ENCODE data around the gene ABO.
"Not testable (repeated sequence)": the region's sequence is repeated elsewhere in the genome, so short reads cannot be mapped to it uniquely, and the experiment has no call there.

Gene ABO

DNA sequence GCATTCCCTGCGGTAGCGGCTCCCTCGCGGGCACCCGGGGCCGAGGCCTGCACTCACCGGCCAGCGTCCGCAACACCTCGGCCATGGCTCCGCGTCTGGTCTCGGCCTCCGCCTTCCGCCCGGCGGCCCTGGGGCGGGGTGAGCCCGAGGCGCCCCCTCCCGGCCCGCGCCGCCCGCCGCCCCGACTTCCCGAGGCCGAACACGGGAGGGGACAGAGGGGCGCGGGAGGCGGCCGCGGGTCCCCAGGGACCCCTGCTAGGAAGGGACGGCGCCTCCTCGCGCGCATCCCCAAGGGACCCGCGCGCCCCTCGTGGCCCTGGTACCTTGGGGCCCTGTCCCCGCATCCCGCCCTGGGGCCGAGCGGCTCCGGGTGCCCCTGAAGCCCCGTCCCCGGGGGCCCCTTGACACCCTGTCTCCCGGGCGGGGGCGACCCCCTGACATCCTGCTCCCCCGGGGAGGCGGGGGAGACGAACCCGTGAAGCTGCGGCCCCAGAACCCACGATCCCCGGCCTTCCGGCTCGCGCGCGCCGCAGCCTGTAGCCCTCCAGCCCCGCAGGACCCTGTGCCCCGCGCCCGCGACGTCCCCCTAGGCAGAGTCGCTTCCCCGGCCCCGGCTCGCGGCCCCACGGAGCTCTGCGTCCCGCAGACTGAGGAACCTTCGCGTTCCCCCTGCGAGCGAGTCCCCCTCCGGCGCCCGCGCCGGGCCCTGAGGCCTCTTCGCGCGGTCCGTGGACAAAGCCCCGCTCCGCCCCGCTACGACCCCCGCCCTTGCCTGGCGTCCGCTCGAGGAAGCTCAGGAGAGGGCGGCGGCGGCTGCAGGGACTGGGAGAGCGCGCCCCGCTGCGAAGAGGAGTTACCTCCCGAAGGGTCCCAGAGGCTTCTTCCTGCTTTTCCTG lies at the start of gene ABO:
Gene ABO (minus strand): TSS at position 97 of the 896 bp plus-strand sequence.
- H3K4me3 ChIP-seq (ENCODE audit: low read length): no peak within 1 kb of the TSS
- DNase-seq (ENCODE audit: low read depth): no peak
- TF ChIP-seq, protein P1, sequence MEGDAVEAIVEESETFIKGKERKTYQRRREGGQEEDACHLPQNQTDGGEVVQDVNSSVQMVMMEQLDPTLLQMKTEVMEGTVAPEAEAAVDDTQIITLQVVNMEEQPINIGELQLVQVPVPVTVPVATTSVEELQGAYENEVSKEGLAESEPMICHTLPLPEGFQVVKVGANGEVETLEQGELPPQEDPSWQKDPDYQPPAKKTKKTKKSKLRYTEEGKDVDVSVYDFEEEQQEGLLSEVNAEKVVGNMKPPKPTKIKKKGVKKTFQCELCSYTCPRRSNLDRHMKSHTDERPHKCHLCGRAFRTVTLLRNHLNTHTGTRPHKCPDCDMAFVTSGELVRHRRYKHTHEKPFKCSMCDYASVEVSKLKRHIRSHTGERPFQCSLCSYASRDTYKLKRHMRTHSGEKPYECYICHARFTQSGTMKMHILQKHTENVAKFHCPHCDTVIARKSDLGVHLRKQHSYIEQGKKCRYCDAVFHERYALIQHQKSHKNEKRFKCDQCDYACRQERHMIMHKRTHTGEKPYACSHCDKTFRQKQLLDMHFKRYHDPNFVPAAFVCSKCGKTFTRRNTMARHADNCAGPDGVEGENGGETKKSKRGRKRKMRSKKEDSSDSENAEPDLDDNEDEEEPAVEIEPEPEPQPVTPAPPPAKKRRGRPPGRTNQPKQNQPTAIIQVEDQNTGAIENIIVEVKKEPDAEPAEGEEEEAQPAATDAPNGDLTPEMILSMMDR (conservative IDR thresholded peaks at IDR 0.05; ENCODE audit: low read length): no peak

DNA sequence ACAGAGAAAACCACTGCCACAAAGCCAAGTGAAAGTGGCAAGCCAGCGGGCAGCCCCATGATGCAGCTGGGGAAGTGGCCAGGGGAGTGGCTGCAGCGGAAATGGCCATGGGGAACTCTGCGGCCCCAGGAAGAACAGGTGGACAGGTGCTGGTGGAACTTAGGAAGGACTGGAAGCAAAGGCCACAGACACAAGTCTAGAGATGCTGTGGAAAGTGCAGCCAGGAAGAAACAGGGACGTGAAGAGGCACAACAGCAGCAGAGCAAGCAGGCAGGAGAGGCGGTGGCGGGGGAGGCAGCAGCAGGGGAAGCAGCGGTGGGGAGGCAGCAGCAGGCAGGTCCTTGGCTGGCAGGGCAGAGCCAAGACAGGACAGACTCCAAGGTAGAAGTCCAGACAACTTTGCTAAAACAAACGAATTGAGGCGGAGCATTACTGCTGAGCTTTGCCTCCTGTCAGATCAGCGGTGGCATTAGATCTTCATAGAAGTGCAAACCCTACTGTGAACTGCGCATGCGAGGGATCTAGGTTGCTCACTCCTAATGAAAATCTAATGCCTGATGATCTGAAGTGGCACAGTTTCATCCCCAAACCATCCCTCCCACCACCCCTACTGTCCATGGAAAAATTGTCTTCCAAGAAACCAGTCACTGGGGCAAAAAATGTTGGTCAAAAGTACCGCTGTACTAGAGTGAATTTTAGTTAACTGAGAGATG lies 49.1 kb upstream of the ABO start:
- TF ChIP-seq, protein P1 (conservative IDR thresholded peaks at IDR 0.05; ENCODE audit: low read length): no peak
- DNase-seq (ENCODE audit: low read depth): no peak
- no peak overlapping the region for H3K4me3 ChIP-seq (ENCODE audit: low read length)

DNA sequence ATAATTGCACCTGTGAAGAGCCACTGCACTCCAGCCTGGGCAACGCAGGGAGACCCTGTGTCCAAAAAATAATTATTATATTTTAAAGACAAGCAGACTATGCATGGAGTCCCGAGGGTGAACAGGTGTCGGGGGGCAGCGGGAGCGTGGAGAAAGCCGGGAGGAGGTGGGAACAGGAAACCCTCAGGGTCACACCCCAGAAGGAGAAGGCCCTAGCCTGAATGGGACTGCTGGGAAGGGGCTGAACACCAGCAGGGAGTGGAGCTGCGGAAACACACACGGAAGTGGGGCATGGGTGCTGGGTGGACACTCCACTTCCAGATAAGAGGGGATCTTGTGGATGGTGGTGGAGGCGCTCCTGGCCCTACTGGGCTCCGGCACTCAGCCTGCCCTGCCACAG lies 48.2 kb upstream of the ABO start:
- TF ChIP-seq, protein P1 (conservative IDR thresholded peaks at IDR 0.05; ENCODE audit: low read length): no peak
- no peak for DNase-seq (ENCODE audit: low read depth)
- no peak overlapping the region for H3K4me3 ChIP-seq (ENCODE audit: low read length)

DNA sequence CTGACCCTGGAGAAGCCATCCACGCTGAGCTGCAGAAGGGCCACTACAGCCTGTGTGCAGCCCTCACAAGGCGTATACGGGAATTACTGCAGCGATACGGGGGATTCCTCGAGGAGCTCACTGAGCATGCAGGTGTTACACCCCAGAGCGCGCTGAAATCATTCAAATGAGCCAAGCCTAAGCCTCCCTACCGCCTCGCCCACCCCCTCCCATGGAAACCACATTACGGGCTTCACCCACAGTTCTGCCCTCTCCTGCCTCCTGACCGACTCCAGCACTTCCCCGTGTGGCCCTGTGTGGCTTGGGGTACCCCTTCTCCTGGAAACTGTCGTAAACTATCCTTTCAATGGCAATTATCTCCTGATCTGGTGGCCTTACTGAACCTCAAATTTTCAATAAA lies 47.7 kb upstream of the ABO start:
- TF ChIP-seq, protein P1 (conservative IDR thresholded peaks at IDR 0.05; ENCODE audit: low read length): no peak
- H3K4me3 ChIP-seq (ENCODE audit: low read length): no peak overlapping the region
- no peak for DNase-seq (ENCODE audit: low read depth)

DNA sequence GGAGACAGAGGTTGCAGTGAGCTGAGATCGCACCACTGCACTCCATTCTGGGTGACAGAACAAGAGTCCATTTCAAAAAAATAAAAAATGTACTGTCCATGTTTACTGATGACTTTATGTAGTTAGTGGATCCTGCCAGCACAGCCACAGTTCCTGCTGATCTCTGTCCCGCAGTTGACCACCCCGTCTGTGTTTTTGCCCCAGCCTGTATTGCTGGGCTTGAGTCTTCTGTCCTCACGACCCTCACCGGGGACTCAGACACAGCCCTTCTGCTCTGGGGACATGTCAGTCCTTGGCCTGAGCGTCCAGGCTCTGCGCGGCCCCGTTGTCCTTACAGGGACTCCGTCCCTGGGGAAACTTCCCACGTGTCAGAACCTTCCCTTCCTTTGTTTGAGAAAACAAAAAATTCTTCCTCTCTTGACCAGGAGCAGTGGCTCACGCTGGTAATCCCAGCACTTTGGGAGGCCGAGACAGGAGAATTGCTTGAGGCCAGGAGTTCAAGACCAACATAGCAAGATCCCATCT lies 46.5 kb upstream of the ABO start:
- no peak for DNase-seq (ENCODE audit: low read depth)
- TF ChIP-seq, protein P1 (conservative IDR thresholded peaks at IDR 0.05; ENCODE audit: low read length): no peak

DNA sequence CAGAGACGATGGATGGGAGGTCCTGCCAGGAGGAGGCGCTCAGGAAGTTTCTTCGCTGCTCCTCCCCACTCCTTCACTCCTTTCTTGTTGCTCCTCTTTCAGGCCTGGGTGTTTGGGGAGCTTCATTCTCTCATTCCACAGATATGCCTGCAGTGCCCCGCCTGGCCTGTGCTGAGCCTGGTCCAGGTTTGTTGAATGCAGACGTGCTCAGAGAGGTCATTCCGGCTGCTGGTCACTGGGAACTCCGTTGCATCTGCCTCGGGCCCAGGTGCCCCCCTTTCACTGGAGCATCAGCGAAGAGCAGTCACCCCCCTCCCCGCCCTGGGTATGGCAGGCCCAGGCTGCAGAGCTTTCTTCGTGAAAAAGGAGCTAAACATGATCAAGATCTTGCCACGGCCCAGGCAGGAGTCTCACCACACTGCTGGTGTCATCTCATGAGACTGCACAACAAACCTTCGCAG lies 45.5 kb upstream of the ABO start:
- H3K4me3 ChIP-seq (ENCODE audit: low read length): no peak overlapping the region
- TF ChIP-seq, protein P1 (conservative IDR thresholded peaks at IDR 0.05; ENCODE audit: low read length): no peak
- no peak for DNase-seq (ENCODE audit: low read depth)

More for the DNA sequence above, 46.5 kb upstream of the ABO start:
- H3K4me3 ChIP-seq (ENCODE audit: low read length): no peak overlapping the region

DNA sequence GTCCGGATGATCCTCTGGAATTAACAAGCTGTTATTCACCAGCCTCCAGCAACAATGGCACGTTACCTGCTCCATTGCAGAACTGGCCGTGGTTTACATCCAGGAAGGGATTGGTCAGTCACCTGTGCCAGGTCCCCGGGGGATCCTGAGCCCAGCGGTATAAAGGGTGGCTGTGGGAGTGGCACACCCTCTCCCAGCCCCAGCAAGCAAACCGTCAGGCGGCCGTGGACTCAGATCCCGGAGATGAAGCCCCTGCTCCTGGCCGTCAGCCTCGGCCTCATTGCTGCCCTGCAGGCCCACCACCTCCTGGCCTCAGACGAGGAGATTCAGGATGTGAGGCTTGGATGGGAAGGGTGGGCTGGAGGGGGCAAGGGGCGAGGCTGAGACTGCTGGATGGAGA lies 42.5 kb upstream of the ABO start:
- not testable (repeated sequence) for DNase-seq (ENCODE audit: low read depth); H3K4me3 ChIP-seq (ENCODE audit: low read length)
